ENCODE data around the gene NOS1.
A peak's percentile ranks its signal among the peaks of the same experiment; 100 is the strongest.

The NOS1 gene

DNA sequence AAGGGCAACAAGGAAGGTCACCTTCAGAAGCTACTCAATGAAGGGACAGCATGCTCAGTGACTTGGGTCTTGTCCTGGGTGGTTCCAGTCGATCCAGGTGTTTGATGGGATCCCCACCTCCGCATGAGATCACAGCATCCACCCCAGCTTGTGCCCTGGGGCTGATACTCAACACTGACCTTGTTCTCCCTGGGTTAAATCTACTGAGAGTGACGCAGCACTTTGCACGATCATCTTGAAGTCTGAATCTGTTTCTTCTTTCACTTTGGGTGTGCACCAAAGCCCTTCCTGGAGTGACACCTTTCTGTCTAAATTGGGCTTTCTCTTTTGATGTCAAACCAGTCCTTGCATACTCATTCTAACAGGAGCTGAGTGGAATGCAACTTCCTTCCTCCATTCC lies 13.8 kb downstream of the NOS1 start:
- H3K23ac ChIP-seq (ENCODE audit: low read length) = no peak overlapping the region
- no peak overlapping the region for H3K14ac ChIP-seq (ENCODE audit: low read length)
- H2AFZ ChIP-seq (ENCODE audit: insufficient read depth, low read length, poor library complexity) = no peak overlapping the region
- no peak overlapping the region for H2AK5ac ChIP-seq (ENCODE audit: low read length)
- WGBS (ENCODE audit: extremely low coverage, insufficient coverage, insufficient read length) = no CpG with 5 or more reads among the region's 4 CpGs
- no peak overlapping the region for H3K18ac ChIP-seq (ENCODE audit: low read length)
- H3K79me1 ChIP-seq (ENCODE audit: low read length) = no peaks in the 10 kb centered on the region
- H3K36me3 ChIP-seq (ENCODE audit: control insufficient read depth in 1 of 2, insufficient read depth in 2 of 2, low read length in 2 of 2) = no peaks in the 10 kb centered on the region
- no peak overlapping the region for H2BK12ac ChIP-seq (ENCODE audit: low read length)
- no peak overlapping the region for H3K9ac ChIP-seq (ENCODE audit: low read length)
- no peak overlapping the region for H4K12ac ChIP-seq (ENCODE audit: low read depth, low read length)
- no peak for DNase-seq
- H2BK5ac ChIP-seq (ENCODE audit: low read depth, low read length, poor library complexity) = no peak overlapping the region
- no peak overlapping the region for H3K4ac ChIP-seq (ENCODE audit: low read depth, low read length)
- H3K79me2 ChIP-seq (ENCODE audit: control insufficient read depth, insufficient read depth, low read length, poor library complexity) = no peaks in the 10 kb centered on the region
- no peak overlapping the region for H4K8ac ChIP-seq (ENCODE audit: low read depth, low read length)
- no peaks in the 10 kb centered on the region for H3K27me3 ChIP-seq (ENCODE audit: insufficient read depth, low read length)
- no peaks in the 10 kb centered on the region for H3K4me1 ChIP-seq (ENCODE audit: control insufficient read depth in 1 of 2, insufficient read depth in 2 of 2, low read length in 2 of 2)
- H3K27ac ChIP-seq (ENCODE audit: low read depth, low read length) = no peak overlapping the region
- H4K91ac ChIP-seq (ENCODE audit: low read depth, low read length) = no peak overlapping the region
- H3K4me3 ChIP-seq (ENCODE audit: low read depth, low read length) = no peak overlapping the region
- H2BK120ac ChIP-seq (ENCODE audit: insufficient read depth, low read length, poor library complexity) = no peak overlapping the region
- H3K9me3 ChIP-seq (ENCODE audit: insufficient read depth, low read depth, low read length) = no peaks in the 10 kb centered on the region
- H3K4me2 ChIP-seq (ENCODE audit: low read length) = no peak overlapping the region

DNA sequence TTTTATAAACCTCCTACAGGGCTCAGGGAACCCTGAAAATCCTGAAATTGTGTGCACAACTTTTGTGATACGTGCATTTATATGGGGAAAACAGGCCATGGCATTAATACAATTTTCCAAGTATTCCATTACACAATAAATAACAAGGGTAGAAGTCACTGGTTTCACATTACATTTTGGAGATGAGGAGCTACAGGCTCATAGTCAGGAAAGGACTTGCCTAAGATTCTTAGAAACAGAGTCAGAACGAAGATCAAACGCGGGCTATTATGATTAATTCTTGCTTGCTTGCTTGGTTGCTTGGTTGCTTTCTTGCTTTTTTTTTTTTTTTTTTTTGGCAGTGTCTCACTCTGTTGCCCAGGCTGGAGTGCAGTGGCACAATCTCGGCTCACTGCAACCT lies 16.7 kb downstream of the NOS1 start:
- Histone ChIP-seq H3K18ac (ENCODE audit: low read length) (no peak overlapping the region), H3K4me3 (ENCODE audit: low read depth, low read length) (no peak overlapping the region), H3K79me2 (ENCODE audit: control insufficient read depth, insufficient read depth, low read length, poor library complexity) (no peaks in the 10 kb centered on the region), H3K14ac (ENCODE audit: low read length) (no peak overlapping the region), H2BK5ac (ENCODE audit: low read depth, low read length, poor library complexity) (no peak overlapping the region), H2AFZ (ENCODE audit: insufficient read depth, low read length, poor library complexity) (no peak overlapping the region), H3K4ac (ENCODE audit: low read depth, low read length) (no peak overlapping the region), H3K4me1 (ENCODE audit: control insufficient read depth in 1 of 2, insufficient read depth in 2 of 2, low read length in 2 of 2) (no peaks in the 10 kb centered on the region), H3K23ac (ENCODE audit: low read length) (no peak overlapping the region), H2BK12ac (ENCODE audit: low read length) (no peak overlapping the region), H3K36me3 (ENCODE audit: control insufficient read depth in 1 of 2, insufficient read depth in 2 of 2, low read length in 2 of 2) (no peaks in the 10 kb centered on the region), H4K8ac (ENCODE audit: low read depth, low read length) (no peak overlapping the region), H3K9me3 (ENCODE audit: insufficient read depth, low read depth, low read length) (no peaks in the 10 kb centered on the region), H2AK5ac (ENCODE audit: low read length) (no peak overlapping the region), H3K9ac (ENCODE audit: low read length) (no peak overlapping the region), H3K27me3 (ENCODE audit: insufficient read depth, low read length) (no peaks in the 10 kb centered on the region), H2BK120ac (ENCODE audit: insufficient read depth, low read length, poor library complexity) (no peak overlapping the region), H4K12ac (ENCODE audit: low read depth, low read length) (no peak overlapping the region), H3K4me2 (ENCODE audit: low read length) (no peak overlapping the region), H4K91ac (ENCODE audit: low read depth, low read length) (no peak overlapping the region), H3K27ac (ENCODE audit: low read depth, low read length) (no peak overlapping the region), H3K79me1 (ENCODE audit: low read length) (no peaks in the 10 kb centered on the region)
- peak; percentile 61 to 87 for DNase-seq
- no CpG with 5 or more reads among the region's 5 CpGs for WGBS (ENCODE audit: extremely low coverage, insufficient coverage, insufficient read length)

DNA sequence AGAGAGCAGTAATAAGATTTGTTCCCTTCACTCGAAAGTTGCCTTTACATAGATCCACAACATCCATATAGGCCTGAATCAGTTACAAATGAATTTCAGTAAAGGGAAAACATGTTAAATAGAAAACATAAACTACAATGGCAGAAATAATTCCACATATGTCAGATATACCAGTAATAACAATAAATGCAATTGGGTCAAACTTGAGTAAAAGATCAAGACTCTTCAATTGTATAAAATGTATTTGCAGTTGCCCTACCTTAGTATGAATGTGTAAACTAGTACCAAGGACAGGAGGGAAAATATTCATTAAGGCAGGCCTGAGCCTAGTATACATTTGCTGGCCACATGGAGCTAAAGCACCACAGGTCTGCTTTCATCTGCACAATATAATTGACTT lies 17.6 kb downstream of the NOS1 start:
- no peak overlapping the region for H2BK12ac ChIP-seq (ENCODE audit: low read length)
- no peaks in the 10 kb centered on the region for H3K79me1 ChIP-seq (ENCODE audit: low read length)
- no peak overlapping the region for H3K18ac ChIP-seq (ENCODE audit: low read length)
- no peak for DNase-seq
- no peaks in the 10 kb centered on the region for H3K79me2 ChIP-seq (ENCODE audit: control insufficient read depth, insufficient read depth, low read length, poor library complexity)
- H3K27me3 ChIP-seq (ENCODE audit: insufficient read depth, low read length) = no peaks in the 10 kb centered on the region
- H2AFZ ChIP-seq (ENCODE audit: insufficient read depth, low read length, poor library complexity) = no peak overlapping the region
- no peak overlapping the region for H3K4me2 ChIP-seq (ENCODE audit: low read length)
- no peak overlapping the region for H2BK120ac ChIP-seq (ENCODE audit: insufficient read depth, low read length, poor library complexity)
- H3K36me3 ChIP-seq (ENCODE audit: control insufficient read depth in 1 of 2, insufficient read depth in 2 of 2, low read length in 2 of 2) = no peaks in the 10 kb centered on the region
- H2BK5ac ChIP-seq (ENCODE audit: low read depth, low read length, poor library complexity) = no peak overlapping the region
- H4K91ac ChIP-seq (ENCODE audit: low read depth, low read length) = no peak overlapping the region
- no peaks in the 10 kb centered on the region for H3K9me3 ChIP-seq (ENCODE audit: insufficient read depth, low read depth, low read length)
- no peaks in the 10 kb centered on the region for H3K4me1 ChIP-seq (ENCODE audit: control insufficient read depth in 1 of 2, insufficient read depth in 2 of 2, low read length in 2 of 2)
- no CpG with 5 or more reads among the region's 1 CpG for WGBS (ENCODE audit: extremely low coverage, insufficient coverage, insufficient read length)
- H2AK5ac ChIP-seq (ENCODE audit: low read length) = no peak overlapping the region
- no peak overlapping the region for H3K23ac ChIP-seq (ENCODE audit: low read length)
- H4K8ac ChIP-seq (ENCODE audit: low read depth, low read length) = no peak overlapping the region
- H4K12ac ChIP-seq (ENCODE audit: low read depth, low read length) = no peak overlapping the region
- no peak overlapping the region for H3K14ac ChIP-seq (ENCODE audit: low read length)
- H3K4ac ChIP-seq (ENCODE audit: low read depth, low read length) = no peak overlapping the region
- no peak overlapping the region for H3K27ac ChIP-seq (ENCODE audit: low read depth, low read length)
- no peak overlapping the region for H3K9ac ChIP-seq (ENCODE audit: low read length)
- H3K4me3 ChIP-seq (ENCODE audit: low read depth, low read length) = no peak overlapping the region

DNA sequence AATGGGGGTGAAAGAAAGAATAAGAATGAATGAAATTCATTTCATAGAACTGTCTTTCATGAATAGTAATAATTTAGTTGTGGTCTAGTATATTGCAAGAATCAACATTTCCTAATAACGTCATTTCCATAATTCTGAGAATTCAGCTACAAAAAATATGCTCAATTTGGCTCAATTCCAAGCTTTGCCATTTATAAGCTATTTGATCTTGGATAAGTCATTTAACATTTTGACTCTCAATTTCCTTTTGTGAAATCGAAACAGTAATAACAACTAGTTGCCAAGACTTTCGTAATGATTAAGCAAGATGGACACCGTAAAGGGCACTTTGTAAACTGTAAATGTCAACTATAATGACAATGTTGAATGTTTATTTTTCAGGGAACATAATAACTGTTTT lies 18.1 kb downstream of the NOS1 start:
- Histone ChIP-seq H3K23ac (ENCODE audit: low read length) (no peak overlapping the region), H2BK12ac (ENCODE audit: low read length) (no peak overlapping the region), H4K91ac (ENCODE audit: low read depth, low read length) (no peak overlapping the region), H3K4me1 (ENCODE audit: control insufficient read depth in 1 of 2, insufficient read depth in 2 of 2, low read length in 2 of 2) (no peaks in the 10 kb centered on the region), H3K9me3 (ENCODE audit: insufficient read depth, low read depth, low read length) (no peaks in the 10 kb centered on the region), H3K27me3 (ENCODE audit: insufficient read depth, low read length) (no peaks in the 10 kb centered on the region), H3K4ac (ENCODE audit: low read depth, low read length) (no peak overlapping the region), H3K79me2 (ENCODE audit: control insufficient read depth, insufficient read depth, low read length, poor library complexity) (no peaks in the 10 kb centered on the region), H3K79me1 (ENCODE audit: low read length) (no peaks in the 10 kb centered on the region), H4K8ac (ENCODE audit: low read depth, low read length) (no peak overlapping the region), H2AFZ (ENCODE audit: insufficient read depth, low read length, poor library complexity) (no peak overlapping the region), H3K4me2 (ENCODE audit: low read length) (no peak overlapping the region), H2BK120ac (ENCODE audit: insufficient read depth, low read length, poor library complexity) (no peak overlapping the region), H3K9ac (ENCODE audit: low read length) (no peak overlapping the region), H2AK5ac (ENCODE audit: low read length) (no peak overlapping the region), H3K18ac (ENCODE audit: low read length) (no peak overlapping the region), H3K36me3 (ENCODE audit: control insufficient read depth in 1 of 2, insufficient read depth in 2 of 2, low read length in 2 of 2) (no peaks in the 10 kb centered on the region), H3K4me3 (ENCODE audit: low read depth, low read length) (no peak overlapping the region), H3K14ac (ENCODE audit: low read length) (no peak overlapping the region), H2BK5ac (ENCODE audit: low read depth, low read length, poor library complexity) (no peak overlapping the region), H3K27ac (ENCODE audit: low read depth, low read length) (no peak overlapping the region), H4K12ac (ENCODE audit: low read depth, low read length) (no peak overlapping the region)
- no peak for DNase-seq
- WGBS (ENCODE audit: extremely low coverage, insufficient coverage, insufficient read length) = no CpG with 5 or more reads among the region's 4 CpGs

Measured in trophoblast cell (in vitro differentiated cells and primary cell).